D721Med (cell line): ENCODE results near the gene SYNJ2.

Experiments used
- DNase-seq: peaks from one replicate; pipeline ENCODE4 v3.0.0; 2011; ENCODE audit warnings: low spot score; ENCODE audit not compliant: insufficient read length
- FAIRE-seq: peaks from 2 replicates; lab custom pipeline; 2011; peaks lifted over from hg19 to GRCh38; lab: Jason Lieb, UNC
- TF ChIP-seq, protein P1 (sequence below): IDR thresholded peaks from 2 replicates; pipeline ENCODE4 v1.5.1; 2012; ENCODE audit warnings: mild to moderate bottlenecking, control low read depth; ENCODE audit not compliant: insufficient read depth; ENCODE audit errors: missing control alignments

SYNJ2 gene

DNA sequence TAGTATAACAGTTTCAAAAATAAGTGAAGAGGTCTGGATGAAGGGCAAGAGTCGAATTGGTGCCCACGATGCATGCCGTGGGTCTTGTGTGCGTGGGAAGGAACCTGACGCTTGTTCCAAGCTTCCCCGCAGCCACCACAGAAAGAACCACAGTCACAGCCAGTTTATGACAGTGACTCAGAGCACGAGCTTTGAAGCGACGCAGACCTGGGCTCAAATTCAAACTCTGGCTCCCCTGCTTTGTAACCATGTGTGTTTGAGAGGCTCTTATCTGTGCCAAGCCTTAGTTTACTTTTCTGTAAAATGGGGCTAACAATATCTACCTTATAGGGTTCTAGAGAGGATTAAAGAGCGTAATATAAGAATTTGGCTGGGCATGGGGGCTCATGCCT is 65.5 kb downstream of the SYNJ2 start:
- FAIRE-seq = no peak
- DNase-seq = no peak
- TF ChIP-seq, protein P1, sequence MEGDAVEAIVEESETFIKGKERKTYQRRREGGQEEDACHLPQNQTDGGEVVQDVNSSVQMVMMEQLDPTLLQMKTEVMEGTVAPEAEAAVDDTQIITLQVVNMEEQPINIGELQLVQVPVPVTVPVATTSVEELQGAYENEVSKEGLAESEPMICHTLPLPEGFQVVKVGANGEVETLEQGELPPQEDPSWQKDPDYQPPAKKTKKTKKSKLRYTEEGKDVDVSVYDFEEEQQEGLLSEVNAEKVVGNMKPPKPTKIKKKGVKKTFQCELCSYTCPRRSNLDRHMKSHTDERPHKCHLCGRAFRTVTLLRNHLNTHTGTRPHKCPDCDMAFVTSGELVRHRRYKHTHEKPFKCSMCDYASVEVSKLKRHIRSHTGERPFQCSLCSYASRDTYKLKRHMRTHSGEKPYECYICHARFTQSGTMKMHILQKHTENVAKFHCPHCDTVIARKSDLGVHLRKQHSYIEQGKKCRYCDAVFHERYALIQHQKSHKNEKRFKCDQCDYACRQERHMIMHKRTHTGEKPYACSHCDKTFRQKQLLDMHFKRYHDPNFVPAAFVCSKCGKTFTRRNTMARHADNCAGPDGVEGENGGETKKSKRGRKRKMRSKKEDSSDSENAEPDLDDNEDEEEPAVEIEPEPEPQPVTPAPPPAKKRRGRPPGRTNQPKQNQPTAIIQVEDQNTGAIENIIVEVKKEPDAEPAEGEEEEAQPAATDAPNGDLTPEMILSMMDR = no peak

DNA sequence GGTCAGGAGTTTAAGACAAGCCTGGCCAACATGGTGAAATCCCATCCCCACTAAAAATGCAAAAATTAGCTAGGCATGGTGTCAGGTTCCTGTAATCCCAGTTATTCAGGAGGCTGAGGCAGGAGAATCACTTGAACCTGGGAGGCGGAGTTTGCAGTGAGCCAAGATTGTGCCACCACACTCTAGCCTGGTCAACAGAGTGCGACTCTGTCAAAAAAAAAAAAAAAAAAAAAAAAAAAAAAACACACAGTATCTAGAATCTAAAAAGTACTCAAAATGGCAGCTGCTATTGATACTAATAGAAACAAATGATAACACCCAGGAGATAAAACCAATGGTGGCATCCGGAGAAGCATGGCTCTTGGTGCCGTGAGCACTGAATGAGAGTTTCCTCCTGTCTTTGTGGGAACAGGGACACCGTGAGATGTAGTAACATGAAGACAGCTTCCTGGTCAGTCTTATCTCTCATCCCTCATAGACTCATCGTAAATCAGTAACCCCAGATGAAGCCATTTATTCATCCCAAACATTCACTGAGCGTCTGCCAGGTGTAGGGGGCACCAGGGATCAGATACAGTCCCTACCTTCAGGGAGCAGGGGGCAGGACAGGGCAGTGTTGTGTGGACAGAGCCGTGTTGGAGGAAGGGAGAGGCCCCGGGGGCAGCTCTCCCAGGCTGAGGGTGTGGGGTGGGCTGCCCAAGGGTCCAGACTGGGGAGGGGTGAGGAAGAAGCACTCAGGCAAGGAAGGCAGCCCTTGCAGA is 66.1 kb downstream of the SYNJ2 start:
- no peak for FAIRE-seq
- DNase-seq = no peak
- TF ChIP-seq, protein P1 = no peak

DNA sequence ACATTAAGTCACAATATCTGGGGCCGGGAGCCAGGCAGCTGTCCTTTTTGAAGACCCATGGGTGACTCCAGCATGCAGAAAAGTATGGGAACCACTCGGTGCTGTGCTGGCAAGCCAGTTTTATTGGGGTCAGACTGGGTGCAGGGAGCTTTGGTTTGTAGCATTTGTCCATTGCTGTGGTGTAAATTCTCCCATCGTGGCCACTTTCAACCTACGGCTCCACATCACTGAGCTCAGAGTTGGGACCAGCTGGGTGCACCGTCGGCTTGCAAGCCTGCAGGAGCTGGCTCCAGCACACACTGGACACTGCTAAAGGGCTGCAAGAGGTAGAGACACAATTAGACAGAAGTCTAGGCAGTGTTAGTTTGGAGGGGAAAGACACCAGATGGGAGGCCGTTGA is 66.9 kb downstream of the SYNJ2 start:
- no peak for FAIRE-seq

DNA sequence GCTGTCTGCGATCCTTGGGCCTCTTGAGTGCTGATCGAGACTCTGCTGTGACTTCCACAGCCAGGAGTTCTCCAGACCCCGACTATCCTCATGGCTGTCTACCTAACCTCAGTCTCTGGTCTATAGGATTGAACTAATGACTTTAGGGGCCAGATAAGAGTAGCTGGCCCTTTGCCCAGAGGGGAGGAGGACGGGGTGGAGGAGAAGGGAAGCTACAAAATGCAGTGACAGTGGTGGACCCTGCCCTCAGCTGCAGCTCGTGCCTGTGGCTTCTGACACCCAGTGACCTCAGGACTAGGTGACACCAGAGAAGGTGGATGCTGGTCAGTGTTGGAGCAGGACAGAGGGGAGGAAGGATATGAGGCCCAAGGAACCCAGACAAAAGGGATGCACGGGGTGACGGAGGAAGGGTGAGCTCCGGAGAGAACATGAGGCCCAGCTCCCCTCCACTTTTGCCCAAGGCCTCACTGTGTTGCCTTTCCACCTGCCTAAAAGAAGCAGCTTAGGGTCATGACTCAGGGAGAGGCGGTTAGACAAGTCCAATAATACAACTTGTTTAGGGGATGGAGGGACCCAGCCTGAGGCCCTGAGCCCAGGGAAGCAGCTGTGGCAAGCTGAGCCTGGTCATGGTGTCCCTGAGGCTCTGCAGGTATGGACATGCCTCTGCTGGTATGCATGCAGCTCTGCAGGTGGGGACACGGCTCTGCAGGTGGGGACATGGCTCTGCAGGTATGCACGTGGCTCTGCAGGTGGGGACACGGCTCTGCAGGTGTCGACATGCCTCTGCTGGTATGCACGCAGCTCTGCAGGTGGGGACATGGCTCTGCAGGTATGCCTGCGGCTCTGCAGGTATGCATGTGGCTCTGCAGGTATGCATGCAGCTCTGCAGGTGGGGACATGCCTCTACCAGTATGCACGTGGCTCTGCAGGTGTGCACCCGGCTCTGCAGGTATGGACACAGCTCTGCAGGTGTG is 67.7 kb downstream of the SYNJ2 start:
- FAIRE-seq (no peak), DNase-seq (no peak)
- TF ChIP-seq, protein P1 = no peak

More for the DNA sequence above, 66.9 kb downstream of the SYNJ2 start:
- TF ChIP-seq, protein P1 = no peak
- no peak for DNase-seq

DNA sequence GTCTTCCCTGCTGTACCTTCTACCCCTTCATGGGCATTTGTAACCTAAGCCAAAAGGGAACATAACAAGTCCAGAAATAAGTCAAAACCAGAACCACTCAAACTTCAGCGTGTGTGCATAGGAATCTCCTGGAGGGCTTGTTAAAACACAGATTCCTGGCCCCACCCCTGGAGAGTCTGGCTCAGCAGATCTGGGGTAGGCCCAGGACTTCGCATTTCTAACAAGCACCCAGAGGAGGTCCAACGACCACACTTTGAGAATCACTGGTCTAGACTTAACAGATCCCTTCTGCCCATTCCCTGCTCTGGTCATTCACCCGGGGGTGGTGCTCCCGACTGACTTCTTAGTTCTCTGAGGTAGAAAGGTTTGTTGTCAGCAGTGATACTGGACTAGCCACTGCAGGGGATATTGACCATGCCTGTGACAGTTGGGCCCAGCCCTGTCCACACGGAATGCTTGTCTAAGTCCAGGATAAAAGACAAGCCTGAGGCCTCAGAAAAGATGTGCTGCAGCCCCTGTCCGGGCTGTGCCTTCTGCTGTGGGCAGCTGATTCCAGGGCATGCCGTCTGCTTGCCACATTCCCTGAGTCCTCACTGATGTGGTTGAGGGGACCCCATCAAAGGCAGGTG is 68.6 kb downstream of the SYNJ2 start:
- TF ChIP-seq, protein P1 = no peak
- FAIRE-seq = no peak
- no peak for DNase-seq

DNA sequence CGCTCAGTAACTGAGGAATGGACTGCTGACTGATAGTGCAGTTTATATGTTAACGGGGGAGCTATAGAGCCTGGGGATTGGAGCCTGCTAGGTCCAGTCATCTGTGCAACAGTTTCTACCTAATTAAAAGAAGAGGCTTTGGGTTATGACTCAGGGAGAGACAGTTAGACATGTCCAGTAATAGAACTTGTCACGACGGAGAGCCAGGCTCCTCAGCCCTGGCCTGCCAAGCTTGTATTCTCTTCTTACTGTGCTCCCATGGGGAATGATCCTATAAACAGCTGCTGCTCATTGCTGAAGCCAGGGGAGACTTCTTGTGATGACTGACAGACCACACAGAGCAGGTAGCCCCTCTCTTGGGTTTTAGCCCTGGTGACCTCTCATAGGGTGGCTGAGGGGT is 69.3 kb downstream of the SYNJ2 start:
- no peak for DNase-seq
- TF ChIP-seq, protein P1 = no peak
- FAIRE-seq = no peak
